HG02623 (cell line): Measurements from ENCODE around the gene RRH.
"Not testable (repeated sequence)": the region's sequence is repeated elsewhere in the genome, so short reads cannot be mapped to it uniquely, and the experiment has no call there.

ENCODE experiments used
- ATAC-seq: cut with Tn5 transposase; IDR thresholded peaks from one replicate; pipeline ENCODE4 v1.9.1; 2021; ENCODE audit warnings: moderate library complexity; ENCODE audit not compliant: unreplicated experiment

The RRH gene, protein sequence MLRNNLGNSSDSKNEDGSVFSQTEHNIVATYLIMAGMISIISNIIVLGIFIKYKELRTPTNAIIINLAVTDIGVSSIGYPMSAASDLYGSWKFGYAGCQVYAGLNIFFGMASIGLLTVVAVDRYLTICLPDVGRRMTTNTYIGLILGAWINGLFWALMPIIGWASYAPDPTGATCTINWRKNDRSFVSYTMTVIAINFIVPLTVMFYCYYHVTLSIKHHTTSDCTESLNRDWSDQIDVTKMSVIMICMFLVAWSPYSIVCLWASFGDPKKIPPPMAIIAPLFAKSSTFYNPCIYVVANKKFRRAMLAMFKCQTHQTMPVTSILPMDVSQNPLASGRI

DNA sequence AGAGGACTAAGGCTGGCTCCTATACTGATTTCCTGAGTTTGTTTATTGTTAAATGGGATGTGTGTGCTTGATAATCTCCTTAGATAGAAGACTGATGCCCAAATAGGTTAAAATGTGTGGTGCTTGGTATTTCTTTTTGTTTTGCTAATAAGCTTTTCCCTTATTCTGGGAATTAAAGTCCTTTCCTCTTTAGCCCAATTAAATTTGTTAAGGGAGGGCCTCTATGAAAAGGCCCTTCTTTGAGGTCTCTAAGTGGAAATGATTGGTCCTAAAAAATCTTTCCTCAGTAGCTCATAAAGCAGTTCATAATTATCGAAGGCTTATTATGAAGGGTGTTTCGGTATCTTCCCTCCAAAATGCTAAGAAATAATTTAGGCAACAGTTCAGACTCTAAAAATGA, at the start of gene RRH:
Gene RRH, plus strand, starts transcription at position 301 of the 400 bp plus-strand sequence. Its CDS starts 56 bp downstream, at position 357.
- ATAC-seq, result no peak

DNA sequence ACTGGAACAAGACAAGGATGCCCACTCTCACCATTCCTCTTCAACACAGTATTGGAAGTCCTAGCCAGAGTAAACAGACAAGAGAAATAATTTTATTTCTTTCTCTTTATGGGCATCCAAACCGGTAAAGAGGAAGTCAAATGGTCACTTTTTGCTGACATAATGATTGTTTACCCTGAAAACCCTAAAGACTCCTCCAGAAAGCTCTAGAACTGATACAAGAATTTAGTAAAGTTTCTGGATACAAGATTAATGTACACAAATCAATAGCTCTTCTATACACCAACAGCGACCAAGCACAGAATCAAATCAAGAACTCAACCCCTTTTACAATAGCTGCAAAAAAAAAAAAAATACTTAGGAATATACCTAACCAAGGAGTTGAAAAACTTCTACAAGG, 45.7 kb upstream of the RRH start:
- ATAC-seq, result not testable (repeated sequence)

DNA sequence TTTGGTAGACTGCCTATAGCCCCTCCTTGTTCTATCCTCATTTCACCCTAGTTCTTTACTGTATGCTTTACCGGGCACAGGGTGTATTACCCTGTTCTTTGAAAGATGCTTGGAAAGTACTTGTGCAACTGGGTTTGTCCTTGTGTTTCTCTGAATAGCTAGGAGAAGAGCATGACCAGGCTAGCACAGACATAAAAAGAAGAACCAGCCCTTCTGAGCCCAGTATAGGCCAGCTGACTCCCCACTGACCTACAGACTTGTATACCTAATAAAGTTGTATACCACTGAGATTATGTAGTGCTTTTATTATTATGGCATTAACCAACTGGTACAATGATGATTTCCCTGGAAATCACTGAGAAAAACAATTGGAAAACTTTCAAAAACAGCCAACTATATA, 40.9 kb upstream of the RRH start:
- no peak for ATAC-seq

DNA sequence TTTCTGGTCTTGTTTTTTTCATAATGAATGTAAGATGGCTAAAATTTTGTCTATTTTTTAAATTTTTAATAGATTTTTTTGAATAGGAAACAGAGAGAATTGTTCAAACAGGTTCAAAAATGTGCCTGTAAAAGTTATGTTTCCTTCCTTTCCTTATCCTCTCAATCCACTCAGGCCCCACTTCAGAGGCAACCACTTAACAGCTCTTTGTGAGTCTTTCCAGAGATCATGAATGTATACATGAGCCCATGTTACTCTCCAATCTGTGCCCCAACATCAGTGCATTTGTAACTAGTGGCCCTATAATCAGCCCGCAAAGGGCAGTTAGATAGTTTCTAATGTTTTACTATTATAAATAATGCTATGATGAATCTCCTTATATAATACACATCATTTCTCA, 40.0 kb upstream of the RRH start:
- ATAC-seq, result no peak

DNA sequence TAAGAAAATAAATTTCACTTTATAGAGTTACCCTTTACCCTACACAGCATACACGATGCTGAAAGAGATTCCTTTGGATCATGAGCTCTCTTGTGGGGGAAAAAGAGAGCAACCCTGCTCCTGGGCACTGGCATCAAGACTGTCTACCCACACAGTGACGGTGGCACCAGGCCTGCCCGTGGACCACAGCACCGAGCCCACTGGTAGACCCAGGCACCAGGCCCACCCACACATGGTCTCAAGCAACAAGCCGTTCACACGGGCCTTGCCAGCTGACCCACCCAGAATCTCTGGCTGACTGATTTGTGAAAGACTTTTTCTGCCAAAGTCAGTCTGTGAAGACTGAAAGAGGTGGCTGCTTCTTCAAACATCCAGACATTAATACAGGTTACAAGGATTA, 32.7 kb upstream of the RRH start:
- ATAC-seq, result no peak

DNA sequence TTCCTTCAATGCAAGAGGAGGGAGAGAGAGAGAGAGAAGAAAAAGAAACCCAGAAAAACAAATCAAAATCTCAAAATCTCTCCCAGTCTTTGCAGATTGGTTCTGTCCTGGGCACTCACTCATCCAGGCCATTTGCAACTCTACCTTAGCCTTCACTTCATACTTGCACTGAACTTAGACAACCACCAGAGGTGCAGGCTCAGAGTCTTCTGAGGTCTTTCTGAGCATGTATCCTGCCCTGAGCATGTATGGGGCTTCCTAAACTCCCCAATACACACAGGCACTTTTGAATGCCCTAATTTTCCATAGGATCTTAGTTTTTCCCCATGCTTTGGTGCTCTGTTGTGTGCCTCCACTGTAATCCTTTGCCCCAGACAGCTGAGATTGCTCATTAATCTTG, 28.9 kb upstream of the RRH start:
- no peak for ATAC-seq

DNA sequence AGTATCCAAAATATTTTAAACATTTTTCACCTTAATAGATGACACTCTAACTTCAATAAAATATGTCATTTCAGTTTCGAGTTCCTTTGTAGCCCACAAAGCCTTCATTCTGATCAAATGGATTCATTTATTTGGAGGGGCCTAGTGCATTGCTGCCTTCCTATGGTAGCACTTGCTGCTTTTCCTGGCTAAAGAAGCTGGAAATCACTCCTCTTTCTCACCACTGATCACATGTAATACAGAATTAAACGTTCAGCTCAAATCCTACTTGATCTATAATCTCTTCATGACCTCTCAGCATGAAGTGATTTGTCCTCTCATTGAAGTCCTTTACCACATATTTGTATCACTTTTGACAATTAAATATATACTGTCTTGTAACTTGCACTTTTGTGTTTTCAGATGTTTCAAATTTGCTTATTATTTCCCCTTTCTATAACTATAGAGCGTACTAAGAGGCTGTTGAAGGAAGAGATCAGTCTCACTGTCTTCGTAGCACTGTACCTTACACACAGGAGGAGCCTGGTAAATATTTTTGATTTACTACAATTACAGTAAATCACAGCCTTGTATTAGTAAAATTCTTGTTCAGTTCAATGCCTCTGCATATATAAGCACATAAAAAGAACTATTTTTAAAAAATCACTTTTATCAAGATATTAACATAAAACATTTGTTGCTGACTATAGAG, 26.5 kb upstream of the RRH start:
- ATAC-seq, result no peak

DNA sequence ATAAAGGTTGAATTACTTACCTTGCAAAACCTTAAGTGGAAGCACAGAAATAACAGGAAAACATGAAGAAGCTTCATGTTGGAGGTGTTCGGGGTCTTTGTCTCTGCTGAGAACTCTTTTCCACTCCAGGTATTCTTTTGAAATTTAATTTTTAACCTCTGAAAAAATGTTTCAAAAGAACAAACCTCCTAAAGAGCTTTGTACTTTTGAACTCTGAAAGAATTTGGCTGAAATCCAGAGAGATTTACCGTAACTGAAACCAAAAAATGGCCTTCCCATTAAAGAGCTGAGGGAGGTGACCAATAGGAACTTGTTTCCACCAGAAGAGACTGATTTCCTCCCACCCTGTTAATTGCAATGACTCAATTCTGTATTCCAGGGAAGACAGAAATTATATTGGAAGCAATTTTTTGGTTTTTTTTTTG, 25.9 kb upstream of the RRH start, which contains the start of gene CFI:
Gene CFI, minus strand, starts transcription at position 105 of the 425 bp plus-strand sequence. Its CDS starts 28 bp downstream, at position 77.
- no peak for ATAC-seq

DNA sequence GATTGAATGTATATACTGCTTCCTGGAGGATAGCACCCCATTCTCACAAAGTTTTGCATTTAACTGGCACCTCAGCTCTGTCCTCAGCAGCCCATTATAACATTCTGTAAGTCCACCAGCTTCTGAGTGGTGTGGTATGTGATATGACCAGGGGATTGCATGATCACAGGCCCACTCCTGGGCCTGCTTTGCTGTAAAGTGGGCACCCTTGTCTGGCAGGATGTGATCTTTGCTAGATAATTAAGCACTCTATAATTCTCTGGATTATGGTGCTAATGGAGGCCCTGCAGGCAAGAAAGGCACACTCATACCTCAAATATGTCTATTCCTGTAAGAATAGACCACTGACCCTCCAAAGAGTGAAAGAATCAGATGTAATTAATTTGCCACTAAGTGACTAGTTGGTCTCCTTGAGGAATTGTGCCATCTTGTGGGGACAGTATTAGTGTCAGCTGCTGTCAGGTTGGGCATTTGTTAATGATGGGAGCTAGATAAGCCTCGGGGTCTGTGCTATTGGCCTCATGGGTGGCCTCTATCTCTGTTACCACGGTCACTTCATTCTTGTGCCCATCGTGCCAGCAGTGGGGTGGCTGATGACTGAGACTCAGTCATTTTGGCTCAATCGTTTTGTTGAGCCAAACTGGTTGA, 23.7 kb upstream of the RRH start:
- peak; percentile 70 for ATAC-seq

DNA sequence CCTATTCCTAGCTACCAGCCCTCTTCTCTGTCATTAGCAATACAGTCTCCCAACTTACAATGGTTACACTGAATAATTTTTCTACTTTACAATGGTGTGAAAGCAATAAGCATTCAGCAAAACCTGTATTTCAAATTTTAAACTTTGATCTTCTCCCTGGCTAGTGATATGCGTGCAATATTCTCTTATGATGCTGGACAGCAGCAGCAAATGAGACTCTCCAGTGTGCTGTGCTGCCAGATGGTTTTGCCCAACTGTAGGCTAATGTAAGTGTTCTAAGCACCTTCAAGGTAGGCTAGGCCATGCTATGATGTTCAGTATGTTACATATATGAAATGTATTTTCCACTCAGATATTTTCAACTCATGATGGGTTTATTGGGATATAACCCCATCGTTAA, 18.1 kb upstream of the RRH start:
- ATAC-seq, result no peak

DNA sequence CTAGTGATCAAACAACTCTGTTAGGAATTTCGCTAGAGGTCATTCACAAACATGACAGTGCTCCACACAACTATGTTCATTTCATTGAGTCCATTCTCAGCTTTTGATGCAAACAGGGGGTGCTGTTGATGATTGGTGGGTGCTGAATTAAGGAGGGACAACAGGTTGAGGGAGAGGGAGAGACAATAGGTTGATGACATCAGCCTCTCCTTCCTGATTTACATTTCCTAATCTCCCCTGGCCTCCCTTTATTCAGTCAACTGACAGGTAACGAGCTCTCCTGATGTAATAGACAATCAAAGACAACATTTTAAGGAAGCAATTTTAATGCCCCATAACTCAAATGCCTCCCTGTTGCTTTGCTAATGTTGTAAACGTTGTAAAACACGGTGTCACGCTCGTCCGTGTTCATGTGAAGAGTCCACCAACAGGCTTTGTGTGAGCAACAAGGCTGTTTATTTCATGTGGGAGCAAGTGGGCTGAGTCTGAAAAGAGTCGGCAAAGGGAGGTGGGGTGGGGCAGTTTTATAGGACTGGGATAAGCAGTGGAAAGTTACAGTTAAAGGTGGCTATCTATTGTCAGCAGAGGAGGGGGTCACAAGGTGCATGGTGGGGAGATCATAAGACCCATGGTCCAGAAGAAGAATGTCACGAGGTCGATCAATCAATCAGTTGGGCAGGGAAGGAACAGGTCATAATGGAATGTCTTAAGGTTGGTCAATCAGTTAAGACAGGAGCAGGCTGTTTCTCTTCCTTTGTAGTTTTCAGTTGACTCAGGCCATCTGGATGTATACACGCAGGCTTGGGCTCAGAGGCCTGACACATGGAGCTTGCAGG, 17.0 kb upstream of the RRH start:
- ATAC-seq, result no peak

DNA sequence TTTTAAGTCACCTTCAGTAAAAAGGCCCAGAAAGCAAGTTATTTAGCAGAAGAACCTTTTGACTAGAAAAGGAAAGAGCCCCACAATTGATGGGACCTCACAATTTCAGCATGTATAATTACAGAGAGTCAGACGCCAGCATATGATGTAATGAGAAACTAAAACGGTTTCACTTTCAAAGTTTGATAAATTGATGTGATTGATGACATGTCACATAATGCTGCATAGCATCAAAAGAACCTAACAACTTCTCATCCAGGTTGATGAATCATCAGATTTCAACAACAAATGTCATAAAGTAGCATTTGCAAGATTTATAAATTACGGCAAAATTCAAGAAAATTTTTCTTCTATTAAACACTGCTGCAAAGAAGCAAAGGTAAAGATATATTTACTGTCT, 16.1 kb upstream of the RRH start:
- no peak for ATAC-seq

DNA sequence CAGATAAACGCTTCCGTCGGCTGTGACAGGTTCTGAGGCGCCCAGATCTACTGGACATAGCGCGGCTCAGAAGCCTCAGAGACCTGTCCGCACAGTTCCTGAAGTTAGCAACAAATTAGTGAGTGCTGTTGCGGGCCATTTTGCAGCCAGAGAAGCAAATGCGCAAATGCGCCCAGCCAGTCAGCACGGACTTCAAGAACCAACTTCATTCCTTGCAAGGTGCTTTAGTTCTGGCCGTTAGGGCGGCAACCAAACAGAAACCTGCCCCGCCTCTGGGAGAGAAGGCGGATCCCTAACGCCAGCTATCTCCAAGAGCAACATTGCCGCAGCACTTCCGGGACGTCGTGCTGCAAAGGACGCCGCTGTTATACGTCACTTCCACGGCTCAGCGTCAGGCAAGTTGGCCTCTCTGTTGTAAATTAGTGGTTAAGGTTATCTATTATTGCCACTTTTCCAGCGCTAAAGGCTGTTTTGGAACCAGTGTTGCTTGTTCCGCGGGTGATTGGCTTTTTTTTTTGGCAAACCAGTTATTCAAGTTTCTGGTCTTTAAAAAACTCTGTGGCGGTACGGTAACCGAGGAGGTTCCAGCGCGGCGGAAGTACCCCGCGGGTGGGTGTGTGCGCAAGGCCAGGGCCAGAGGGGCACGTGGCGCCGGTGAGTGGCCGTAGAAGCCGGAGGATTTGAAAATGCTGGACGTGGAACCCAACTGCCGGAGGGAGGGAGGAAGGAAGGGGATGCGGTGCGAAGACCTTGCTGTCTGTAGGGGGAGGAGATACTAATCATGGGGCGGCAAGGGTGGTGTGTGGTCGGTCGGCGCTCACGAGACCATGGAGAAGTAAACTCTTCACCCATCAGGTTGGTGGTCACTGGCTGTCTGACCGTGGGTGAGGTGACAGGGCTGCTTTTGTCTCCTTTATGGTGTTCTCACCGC, 12.4 kb upstream of the RRH start, which contains the start of gene GAR1:
Gene GAR1, plus strand, starts transcription at position 612 of the 931 bp plus-strand sequence. CDS start 403 bp downstream, outside the sequence.
- ATAC-seq, result peak; percentile 99

DNA sequence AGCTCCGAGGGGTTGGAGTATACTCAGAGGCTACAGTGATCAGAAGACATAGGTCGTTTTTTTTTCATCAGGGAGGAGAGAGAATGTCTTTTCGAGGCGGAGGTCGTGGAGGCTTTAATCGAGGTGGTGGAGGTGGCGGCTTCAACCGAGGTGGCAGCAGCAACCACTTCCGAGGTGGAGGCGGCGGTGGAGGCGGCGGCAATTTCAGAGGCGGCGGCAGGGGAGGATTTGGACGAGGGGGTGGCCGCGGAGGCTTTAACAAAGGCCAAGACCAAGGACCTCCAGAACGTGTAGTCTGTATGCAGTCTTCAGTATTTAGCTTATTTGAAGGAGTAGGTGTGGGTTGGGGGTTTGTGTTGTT, 11.7 kb upstream of the RRH start:
- ATAC-seq, result no peak

DNA sequence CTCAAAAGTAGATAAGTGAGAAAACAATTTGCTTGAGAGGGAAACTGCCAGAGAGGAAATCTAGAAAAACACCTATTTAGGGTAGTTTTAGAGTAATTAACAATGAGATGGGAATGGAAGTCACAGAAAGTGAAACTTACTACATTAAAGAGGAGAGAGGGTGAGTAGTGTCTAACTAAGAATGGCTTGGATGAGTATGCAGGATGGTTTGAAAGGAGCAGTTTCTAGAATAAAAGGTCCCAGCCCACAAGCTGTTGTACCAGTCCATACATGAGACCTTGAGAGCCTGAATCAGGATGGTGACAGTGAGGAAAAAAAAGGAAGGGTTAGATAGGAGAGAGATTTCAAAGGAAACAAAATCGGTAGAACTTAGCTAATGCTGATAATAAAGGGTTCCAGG, 10.9 kb upstream of the RRH start:
- no peak for ATAC-seq

DNA sequence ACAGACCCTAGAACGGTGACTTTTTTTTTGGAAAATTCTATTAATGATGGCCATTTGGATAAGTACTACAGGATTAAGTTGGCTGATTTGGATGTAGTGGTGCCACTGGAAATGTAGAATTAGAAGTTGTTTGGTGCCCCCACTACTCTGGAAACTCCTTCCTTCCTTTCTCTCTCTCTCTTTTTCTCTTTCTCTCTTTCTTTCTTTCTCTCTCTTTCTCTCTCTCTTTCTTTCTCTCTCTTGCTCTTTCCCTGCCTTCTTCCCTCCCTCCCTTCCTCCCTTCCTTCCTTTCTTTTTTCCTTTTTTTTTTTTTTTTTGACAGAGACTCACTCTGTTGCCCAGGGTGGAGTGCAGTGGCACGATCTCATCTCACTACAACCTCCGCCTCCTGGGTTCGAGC, 9.5 kb upstream of the RRH start:
- no peak for ATAC-seq

DNA sequence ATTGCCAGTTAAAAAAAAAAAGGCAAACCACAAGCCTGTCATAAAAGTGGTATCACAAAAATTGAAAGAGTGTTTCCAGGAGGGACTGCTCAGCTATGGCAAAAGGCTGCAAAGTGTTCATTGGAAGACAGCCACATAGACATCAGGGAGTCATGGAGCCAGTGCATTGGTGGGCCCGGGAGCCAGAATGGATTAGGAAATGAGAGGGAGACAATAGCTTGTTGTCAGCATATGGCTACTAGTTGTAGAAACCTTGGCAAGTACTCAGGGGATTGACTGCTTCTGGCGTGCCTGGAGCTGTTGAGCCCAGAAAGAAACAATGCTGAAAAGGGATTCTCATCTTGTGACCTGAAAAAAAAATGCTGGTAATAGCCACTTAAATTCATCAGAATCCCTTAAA, 7.2 kb upstream of the RRH start:
- no peak for ATAC-seq

DNA sequence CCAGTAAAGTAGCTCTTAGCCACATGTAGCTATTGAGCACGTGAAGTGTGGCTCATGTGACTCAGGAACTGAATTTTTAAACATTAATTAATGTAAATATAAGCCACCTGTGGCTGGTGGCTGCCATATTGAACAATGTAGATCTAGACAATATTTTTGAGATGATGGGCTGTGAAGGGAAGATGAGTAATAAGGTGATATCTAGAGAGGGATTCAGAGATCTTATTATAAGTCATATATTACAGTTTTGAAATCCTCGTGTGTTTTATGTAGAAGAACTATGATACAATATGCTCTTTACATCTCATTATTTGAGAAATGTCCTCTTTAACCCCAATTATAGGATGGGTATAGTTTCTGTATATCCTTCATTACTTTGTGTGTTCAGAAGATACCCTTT, 6.6 kb upstream of the RRH start:
- no peak for ATAC-seq

DNA sequence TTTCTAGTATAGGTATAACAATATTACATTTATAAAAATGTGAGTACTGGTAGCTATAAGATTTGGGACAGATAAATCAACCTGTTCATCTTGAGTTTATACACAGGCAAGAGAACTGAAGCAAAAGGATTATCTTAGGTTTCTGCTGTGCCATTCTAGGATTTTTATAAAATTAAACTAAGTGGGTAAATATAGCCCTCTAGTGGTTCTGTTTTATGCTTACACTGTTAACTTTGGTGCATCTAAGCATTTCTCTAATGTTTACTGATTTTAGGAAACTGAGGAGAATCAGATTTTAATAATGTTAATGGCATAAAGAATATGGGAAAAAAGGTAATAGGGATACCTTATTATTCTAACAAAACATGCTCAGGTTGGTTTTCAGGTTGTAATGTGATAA, 1.1 kb upstream of the RRH start:
- peak; percentile 67 for ATAC-seq

DNA sequence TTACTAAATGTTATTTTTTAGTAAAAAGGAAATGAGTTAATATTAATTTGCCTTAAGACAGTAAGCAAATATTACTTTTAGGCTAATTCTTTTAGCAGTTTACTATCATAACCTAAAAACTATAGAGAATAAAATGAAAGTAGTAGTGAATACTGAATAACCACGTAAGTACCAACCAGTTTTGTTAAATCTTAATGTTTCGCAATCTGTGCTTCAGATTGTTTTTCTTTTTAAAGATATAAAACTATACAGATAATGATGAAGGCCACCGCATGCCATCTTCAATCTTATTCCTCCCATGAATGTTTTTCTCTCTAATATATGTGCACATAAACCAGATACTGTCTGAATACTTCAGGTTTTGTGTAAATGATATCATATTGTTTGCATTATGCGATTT, 6.0 kb downstream of the RRH start:
- no peak for ATAC-seq
